NB4 (cell line): ENCODE data around the gene SNAP25.

ENCODE experiments used
- CTCF ChIP-seq: IDR thresholded peaks from one replicate; pipeline ENCODE4 v1.5.1; 2012; ENCODE audit warnings: low read depth, low read length
- POLR2A ChIP-seq: IDR thresholded peaks from 2 replicates; pipeline ENCODE4 v1.6.1; 2011; ENCODE audit warnings: mild to moderate bottlenecking; ENCODE audit not compliant: insufficient read length; ENCODE audit errors: extremely low read depth

GRCh38 chr20:10319855-10320254 lies 101.2 kb downstream of the SNAP25 start:
- no peak for TF ChIP-seq CTCF
- TF ChIP-seq POLR2A = no peak
